ENCODE results near the gene INTS11.

DNA sequence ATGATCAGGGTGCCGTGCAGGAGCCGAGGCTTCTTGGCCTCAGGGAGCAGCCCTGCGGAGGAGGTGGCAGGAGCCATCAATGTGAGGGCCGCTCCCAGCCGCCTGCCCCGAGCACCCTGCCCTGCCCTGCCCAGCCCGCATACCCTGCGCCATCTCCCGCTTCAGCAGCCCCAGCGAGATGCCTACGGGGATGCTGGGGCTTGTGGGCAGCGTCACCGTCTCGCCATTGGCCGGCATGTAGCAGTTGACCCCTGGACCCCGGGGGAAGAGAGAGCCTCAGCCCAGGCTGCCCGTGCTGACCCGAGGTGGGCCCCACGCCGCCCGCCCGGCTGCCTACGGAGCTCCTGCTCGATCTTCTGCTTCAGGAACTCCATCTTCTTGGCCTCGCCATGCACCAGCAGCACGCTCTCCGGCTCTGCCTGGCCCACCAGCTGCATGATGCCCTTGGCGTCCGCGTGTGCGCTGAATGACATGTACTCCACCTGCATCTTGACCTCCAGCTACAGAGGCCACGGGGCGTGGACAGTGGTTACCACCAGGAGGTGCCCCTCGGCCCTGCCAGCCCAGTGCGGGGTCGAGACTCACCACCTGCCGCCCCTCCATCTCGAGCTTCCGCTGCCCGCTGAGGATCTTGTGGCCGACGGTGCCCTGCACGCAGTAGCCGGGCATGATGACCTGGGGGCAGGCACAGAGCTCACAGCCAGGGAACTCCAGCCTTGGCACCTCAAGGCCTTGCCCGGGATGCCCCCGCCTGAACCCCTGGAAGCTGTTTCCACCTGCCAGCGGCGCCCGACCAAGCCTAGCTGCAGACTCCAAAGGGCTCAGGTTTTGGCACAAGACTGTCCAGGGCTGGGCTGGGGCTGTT is 11.8 kb downstream of the INTS11 start:
- TF ChIP-seq SRSF9 (IDR thresholded peaks at IDR 0.05; ENCODE audit: borderline replicate concordance, low read depth, low read length), result no peak
- TF ChIP-seq, protein P1, sequence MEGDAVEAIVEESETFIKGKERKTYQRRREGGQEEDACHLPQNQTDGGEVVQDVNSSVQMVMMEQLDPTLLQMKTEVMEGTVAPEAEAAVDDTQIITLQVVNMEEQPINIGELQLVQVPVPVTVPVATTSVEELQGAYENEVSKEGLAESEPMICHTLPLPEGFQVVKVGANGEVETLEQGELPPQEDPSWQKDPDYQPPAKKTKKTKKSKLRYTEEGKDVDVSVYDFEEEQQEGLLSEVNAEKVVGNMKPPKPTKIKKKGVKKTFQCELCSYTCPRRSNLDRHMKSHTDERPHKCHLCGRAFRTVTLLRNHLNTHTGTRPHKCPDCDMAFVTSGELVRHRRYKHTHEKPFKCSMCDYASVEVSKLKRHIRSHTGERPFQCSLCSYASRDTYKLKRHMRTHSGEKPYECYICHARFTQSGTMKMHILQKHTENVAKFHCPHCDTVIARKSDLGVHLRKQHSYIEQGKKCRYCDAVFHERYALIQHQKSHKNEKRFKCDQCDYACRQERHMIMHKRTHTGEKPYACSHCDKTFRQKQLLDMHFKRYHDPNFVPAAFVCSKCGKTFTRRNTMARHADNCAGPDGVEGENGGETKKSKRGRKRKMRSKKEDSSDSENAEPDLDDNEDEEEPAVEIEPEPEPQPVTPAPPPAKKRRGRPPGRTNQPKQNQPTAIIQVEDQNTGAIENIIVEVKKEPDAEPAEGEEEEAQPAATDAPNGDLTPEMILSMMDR (IDR thresholded peaks at IDR 0.05 in 2 of 3, conservative IDR thresholded peaks at IDR 0.05 in 1 of 3; ENCODE audit: insufficient read depth in 2 of 3, low read depth in 1 of 3, low read length in 3 of 3), result no peak
- TF ChIP-seq EZH2 (IDR thresholded peaks at IDR 0.05; ENCODE audit: borderline replicate concordance, low read depth, low read length), result no peak
- TF ChIP-seq MCM3 (IDR thresholded peaks at IDR 0.05), result no peak

Measured in K562 (cell line).